ENCODE results near the gene PDSS2. TPM values are rescaled to one million over a fixed set of nuclear protein-coding genes. Genes with fewer than 3 reads are reported as not detected.

PDSS2 gene
- total RNA-seq, 1 donor from 2014 or later: 19.3 TPM

DNA sequence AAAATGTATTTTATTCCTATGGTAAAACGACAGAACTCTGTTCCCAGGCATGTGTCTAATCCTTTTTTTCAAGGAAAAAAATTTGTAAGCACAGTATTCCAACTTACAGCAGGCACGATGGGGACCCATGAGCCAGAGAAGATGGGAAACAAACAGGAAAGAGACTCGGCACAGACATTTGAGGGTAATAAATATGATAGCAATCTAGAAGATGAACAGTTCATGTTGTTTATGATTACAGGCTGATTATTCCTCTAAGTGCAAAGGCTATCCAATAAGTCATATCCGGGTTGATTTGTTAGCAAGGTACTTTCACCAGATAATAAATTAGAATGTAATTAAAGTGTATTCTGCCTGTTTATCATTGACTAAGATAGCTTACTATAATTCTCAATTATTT is 43.2 kb downstream of the PDSS2 start:
- peaks cover 11% of the 10 kb centered on the region for H3K4me1 Mint-ChIP-seq
- H3K9me3 Mint-ChIP-seq: no peaks in the 10 kb centered on the region
- no peaks in the 10 kb centered on the region for H3K27me3 Mint-ChIP-seq
- no peak for ATAC-seq (ENCODE audit: low read depth)
- ChIA-PET CTCF (no interaction called here), POLR2A (no interaction called here)
- H3K27ac Mint-ChIP-seq: no peak overlapping the region
- intact Hi-C loops (cut with micrococcal nuclease): no loop called here
- TF ChIP-seq, protein P1, sequence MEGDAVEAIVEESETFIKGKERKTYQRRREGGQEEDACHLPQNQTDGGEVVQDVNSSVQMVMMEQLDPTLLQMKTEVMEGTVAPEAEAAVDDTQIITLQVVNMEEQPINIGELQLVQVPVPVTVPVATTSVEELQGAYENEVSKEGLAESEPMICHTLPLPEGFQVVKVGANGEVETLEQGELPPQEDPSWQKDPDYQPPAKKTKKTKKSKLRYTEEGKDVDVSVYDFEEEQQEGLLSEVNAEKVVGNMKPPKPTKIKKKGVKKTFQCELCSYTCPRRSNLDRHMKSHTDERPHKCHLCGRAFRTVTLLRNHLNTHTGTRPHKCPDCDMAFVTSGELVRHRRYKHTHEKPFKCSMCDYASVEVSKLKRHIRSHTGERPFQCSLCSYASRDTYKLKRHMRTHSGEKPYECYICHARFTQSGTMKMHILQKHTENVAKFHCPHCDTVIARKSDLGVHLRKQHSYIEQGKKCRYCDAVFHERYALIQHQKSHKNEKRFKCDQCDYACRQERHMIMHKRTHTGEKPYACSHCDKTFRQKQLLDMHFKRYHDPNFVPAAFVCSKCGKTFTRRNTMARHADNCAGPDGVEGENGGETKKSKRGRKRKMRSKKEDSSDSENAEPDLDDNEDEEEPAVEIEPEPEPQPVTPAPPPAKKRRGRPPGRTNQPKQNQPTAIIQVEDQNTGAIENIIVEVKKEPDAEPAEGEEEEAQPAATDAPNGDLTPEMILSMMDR (IDR thresholded peaks at IDR 0.05): no peak
- DNase-seq: no peak
- peaks cover 4% of the 10 kb centered on the region for H3K36me3 Mint-ChIP-seq (ENCODE audit: low read depth)
- no peak overlapping the region for H3K4me3 Mint-ChIP-seq

DNA sequence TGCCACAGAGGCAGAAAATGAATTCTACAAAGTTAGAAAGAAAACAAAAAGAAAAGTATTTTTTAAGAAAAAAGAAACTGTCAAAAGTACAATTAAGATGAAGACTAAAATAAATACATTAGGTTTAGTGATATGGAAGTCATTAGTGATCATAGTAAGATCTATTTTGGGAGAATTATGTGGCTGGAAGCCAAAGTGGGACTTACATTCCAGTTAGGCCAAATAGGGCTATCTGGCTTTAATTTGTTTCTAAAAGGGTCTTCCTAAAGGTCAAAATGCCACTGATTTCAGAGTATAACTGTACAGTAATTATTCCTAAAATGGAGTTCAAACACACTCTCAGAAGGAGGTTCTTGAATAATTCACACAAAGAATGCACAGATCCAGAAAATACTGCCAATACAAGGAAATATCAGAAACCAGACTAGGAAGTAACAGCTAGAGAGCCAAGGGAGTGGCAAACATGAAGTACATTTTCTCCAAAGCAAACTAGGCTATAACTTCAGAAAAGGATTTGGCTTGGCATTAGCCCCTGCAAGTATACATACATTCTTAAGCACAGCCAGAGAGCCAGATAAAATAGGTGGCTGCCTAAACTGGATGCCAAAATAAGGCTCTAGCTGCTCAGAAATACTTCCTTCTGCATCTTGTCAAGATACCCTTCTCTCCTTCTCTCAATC is 45.3 kb downstream of the PDSS2 start:
- H3K27me3 Mint-ChIP-seq: no peaks in the 10 kb centered on the region
- CTCF ChIA-PET: no interaction called here

DNA sequence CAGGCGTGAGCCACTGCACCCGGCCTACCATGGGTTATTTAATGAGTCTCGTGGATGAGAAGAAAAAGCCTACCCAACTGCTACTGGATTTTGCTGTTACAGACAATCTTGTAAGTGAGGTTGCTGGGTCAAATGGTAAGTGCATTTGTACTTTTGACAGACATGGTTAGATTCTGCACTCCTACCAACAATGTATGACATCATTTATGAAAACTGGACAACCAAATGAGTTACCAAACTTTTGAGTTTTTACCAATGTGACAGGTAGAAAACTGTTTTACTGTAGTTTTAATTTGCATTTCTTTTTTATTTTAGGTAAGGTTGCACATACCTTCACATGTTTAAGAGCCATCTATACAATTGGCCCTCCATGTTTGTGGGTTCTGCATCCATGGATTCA is 48.2 kb downstream of the PDSS2 start:
- Mint-ChIP-seq H3K27ac (no peak overlapping the region), H3K36me3 (ENCODE audit: low read depth) (peaks cover 5% of the 10 kb centered on the region), H3K4me1 (no peaks in the 10 kb centered on the region), H3K9me3 (no peaks in the 10 kb centered on the region), H3K4me3 (no peak overlapping the region), H3K27me3 (no peaks in the 10 kb centered on the region)
- intact Hi-C loops (cut with micrococcal nuclease): no loop called here
- DNase-seq (no peak), ATAC-seq (ENCODE audit: low read depth) (no peak)
- ChIA-PET CTCF (no interaction called here), POLR2A (no interaction called here)
- TF ChIP-seq, protein P1 (IDR thresholded peaks at IDR 0.05): no peak

More for the DNA sequence above, 45.3 kb downstream of the PDSS2 start:
- TF ChIP-seq, protein P1 (IDR thresholded peaks at IDR 0.05): no peak
- Mint-ChIP-seq H3K4me1 (peaks cover 5% of the 10 kb centered on the region), H3K9me3 (no peaks in the 10 kb centered on the region), H3K27ac (no peak overlapping the region), H3K4me3 (no peak overlapping the region), H3K36me3 (ENCODE audit: low read depth) (peaks cover 2% of the 10 kb centered on the region)
- POLR2A ChIA-PET: no interaction called here
- intact Hi-C loops (cut with micrococcal nuclease): no loop called here
- DNase-seq (no peak), ATAC-seq (ENCODE audit: low read depth) (no peak)

DNA sequence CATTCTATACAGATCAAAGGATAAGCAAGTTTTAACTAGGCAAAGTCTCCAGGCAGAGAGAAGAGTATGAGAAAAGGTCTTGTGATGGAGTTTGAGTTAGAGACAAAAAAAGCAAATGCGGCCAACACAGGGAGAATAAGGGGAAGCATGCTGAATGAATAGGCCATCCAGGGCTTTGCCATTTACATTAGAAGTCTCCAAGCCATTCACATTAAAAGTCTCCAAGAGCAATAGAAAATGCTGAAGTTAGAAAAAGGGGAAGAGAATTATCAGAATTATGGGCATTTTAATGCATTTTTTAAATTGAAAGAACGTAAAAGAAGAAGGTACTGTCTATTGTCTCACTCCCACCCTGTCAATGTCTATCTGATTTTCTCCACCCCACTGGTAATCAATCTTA is 49.4 kb downstream of the PDSS2 start:
- ATAC-seq (ENCODE audit: low read depth) (no peak), DNase-seq (no peak)
- Mint-ChIP-seq H3K27me3 (no peaks in the 10 kb centered on the region), H3K36me3 (ENCODE audit: low read depth) (peaks cover 9% of the 10 kb centered on the region), H3K4me3 (no peak overlapping the region), H3K27ac (no peak overlapping the region), H3K4me1 (no peaks in the 10 kb centered on the region), H3K9me3 (peaks cover 3% of the 10 kb centered on the region)
- ChIA-PET POLR2A (no interaction called here), CTCF (no interaction called here)
- intact Hi-C loops (cut with micrococcal nuclease): no loop called here
- TF ChIP-seq, protein P1 (IDR thresholded peaks at IDR 0.05): no peak

- ChIA-PET POLR2A (no interaction called here), CTCF (no interaction called here)
- H3K4me1 Mint-ChIP-seq: no peaks in the 10 kb centered on the region
- no peaks in the 10 kb centered on the region for H3K27me3 Mint-ChIP-seq
- DNase-seq (no peak), ATAC-seq (ENCODE audit: low read depth) (no peak)
- no peak overlapping the region for H3K4me3 Mint-ChIP-seq
- H3K27ac Mint-ChIP-seq: no peak overlapping the region
- intact Hi-C loops (cut with micrococcal nuclease): no loop called here
- H3K36me3 Mint-ChIP-seq (ENCODE audit: low read depth): peaks cover 22% of the 10 kb centered on the region
- H3K9me3 Mint-ChIP-seq: peaks cover 7% of the 10 kb centered on the region
- TF ChIP-seq, protein P1 (IDR thresholded peaks at IDR 0.05): no peak
Observed at GRCh38 chr6:107408714-107409113, 50.6 kb downstream of the PDSS2 start.

Measured in activated B cell treated with CpG ODN at 0.5 μM for 24 hours (primary cell).